ENCODE measurements around the gene DNAJB1.
"Not testable (repeated sequence)": the region's sequence is repeated elsewhere in the genome, so short reads cannot be mapped to it uniquely, and the experiment has no call there.

Gene DNAJB1

GRCh38 chr19:14516746-14517438 is 1.3 kb downstream of the DNAJB1 start:
- Mint-ChIP-seq H3K27me3 (no peaks in the 10 kb centered on the region), H3K9me3 (ENCODE audit: low read depth) (no peaks in the 10 kb centered on the region), H3K36me3 (peaks cover 17% of the 10 kb centered on the region), H3K27ac (peak overlapping the region; percentile 84), H3K4me1 (ENCODE audit: low read depth) (peaks cover 54% of the 10 kb centered on the region), H3K4me3 (peak overlapping the region; percentile 95)

- H3K27ac Mint-ChIP-seq = peak overlapping the region; percentile 84
- H3K4me1 Mint-ChIP-seq (ENCODE audit: low read depth) = peaks cover 51% of the 10 kb centered on the region
- peak overlapping the region; percentile 95 for H3K4me3 Mint-ChIP-seq
- H3K9me3 Mint-ChIP-seq (ENCODE audit: low read depth) = no peaks in the 10 kb centered on the region
- peaks cover 17% of the 10 kb centered on the region for H3K36me3 Mint-ChIP-seq
- H3K27me3 Mint-ChIP-seq = no peaks in the 10 kb centered on the region
Observed at GRCh38 chr19:14516048-14516534, 2.1 kb downstream of the DNAJB1 start.

- H3K27ac Mint-ChIP-seq = peak overlapping the region; percentile 84
- peaks cover 17% of the 10 kb centered on the region for H3K36me3 Mint-ChIP-seq
- peaks cover 57% of the 10 kb centered on the region for H3K4me1 Mint-ChIP-seq (ENCODE audit: low read depth)
- H3K9me3 Mint-ChIP-seq (ENCODE audit: low read depth) = no peaks in the 10 kb centered on the region
- peak overlapping the region; percentile 95 for H3K4me3 Mint-ChIP-seq
- H3K27me3 Mint-ChIP-seq = no peaks in the 10 kb centered on the region
Observed at GRCh38 chr19:14515501-14516047, 2.6 kb downstream of the DNAJB1 start.

DNA sequence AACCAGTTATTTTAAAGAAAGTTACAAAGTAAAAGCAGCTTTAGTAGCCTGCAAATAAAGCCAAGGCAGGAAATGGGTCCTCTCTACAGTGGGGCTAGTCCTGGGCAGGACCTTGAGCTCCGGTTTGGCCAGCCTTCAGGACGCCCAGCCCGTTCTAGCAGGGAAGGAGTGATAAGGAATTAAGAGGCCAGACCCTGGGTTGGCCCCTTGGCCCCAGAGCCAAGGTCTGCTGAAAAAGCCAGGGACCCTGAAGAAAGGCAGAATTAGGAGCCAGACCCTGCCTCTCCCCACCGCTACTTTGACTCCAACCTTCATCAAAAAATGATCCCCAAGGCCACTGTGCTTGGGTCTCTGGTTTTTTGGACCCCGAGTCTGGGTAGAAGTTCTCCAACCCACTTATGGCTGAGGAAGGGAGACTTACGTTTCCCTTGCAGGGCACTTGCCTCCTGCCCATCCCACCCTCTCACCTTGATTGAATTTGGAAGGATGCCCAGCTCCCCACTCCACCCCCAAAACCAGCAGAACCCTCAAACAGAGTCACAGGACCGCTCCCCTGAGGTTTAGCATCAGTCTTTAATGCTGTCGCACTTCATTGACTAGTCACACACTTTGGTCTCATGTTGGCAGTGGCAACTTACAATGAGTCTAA is 3.9 kb downstream of the DNAJB1 start:
- H3K9me3 Mint-ChIP-seq (ENCODE audit: low read depth) = no peaks in the 10 kb centered on the region
- H3K27me3 Mint-ChIP-seq = no peaks in the 10 kb centered on the region
- H3K27ac Mint-ChIP-seq = peak overlapping the region; percentile 84
- peaks cover 51% of the 10 kb centered on the region for H3K4me1 Mint-ChIP-seq (ENCODE audit: low read depth)
- H3K4me3 Mint-ChIP-seq = peak overlapping the region; percentile 95
- peaks cover 17% of the 10 kb centered on the region for H3K36me3 Mint-ChIP-seq

- no peak overlapping the region for H3K4me3 Mint-ChIP-seq
- no peaks in the 10 kb centered on the region for H3K27me3 Mint-ChIP-seq
- peak overlapping the region; percentile 6 for H3K27ac Mint-ChIP-seq
- no peaks in the 10 kb centered on the region for H3K9me3 Mint-ChIP-seq (ENCODE audit: low read depth)
- H3K36me3 Mint-ChIP-seq = peaks cover 17% of the 10 kb centered on the region
- peaks cover 59% of the 10 kb centered on the region for H3K4me1 Mint-ChIP-seq (ENCODE audit: low read depth)
Observed at GRCh38 chr19:14512406-14512961, 5.7 kb downstream of the DNAJB1 start.

GRCh38 chr19:14511229-14511593 is 7.0 kb downstream of the DNAJB1 start:
- Mint-ChIP-seq H3K27me3 (no peaks in the 10 kb centered on the region), H3K9me3 (ENCODE audit: low read depth) (no peaks in the 10 kb centered on the region), H3K4me3 (no peak overlapping the region), H3K4me1 (ENCODE audit: low read depth) (peaks cover 66% of the 10 kb centered on the region), H3K36me3 (peaks cover 12% of the 10 kb centered on the region), H3K27ac (peak overlapping the region; percentile 23)

DNA sequence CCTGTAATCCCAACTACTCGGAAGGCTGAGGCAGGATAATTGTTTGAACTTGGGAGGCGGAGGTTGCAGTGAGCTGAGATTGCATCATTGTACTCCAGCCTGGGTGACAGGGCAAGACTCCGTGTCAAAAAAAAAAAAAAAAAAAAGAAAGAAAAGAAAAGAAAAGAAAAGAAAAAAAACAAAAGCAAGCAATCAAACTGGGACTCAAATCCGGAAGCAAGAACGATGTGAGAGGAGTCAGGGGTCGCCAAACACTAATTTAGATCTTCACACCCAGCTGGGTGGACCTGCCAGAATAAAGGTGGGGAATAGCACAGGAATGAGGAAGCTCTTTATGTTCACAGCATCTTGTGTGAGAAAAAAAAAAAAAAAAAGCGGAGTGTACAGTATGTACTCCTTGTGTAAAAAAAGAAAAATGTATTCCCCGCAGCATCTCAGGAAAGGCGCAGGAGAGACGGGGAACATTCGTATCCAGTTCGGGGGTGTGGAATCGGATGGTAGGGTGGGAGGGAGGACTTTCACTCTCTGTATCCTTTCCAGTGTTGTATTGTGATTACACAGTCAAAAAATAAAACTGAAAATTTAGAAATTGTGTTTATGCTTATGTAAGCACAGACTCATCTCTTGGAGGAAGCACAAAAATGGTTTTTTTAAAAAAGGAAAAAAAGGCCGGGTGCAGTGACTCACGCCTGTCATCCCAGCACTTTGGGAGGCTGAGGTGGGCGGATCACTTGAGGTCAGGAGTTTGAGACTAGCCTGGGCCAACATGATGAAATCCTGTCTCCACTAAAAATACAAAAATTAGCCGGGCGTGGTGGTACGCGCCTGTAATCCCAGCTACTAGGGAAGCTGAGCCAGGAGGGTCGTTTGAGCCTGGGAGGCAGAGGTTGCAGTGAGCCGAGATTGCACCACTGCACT is 7.6 kb downstream of the DNAJB1 start:
- H3K4me1 Mint-ChIP-seq (ENCODE audit: low read depth) = peaks cover 66% of the 10 kb centered on the region
- H3K9me3 Mint-ChIP-seq (ENCODE audit: low read depth) = no peaks in the 10 kb centered on the region
- H3K4me3 Mint-ChIP-seq = no peak overlapping the region
- H3K27me3 Mint-ChIP-seq = no peaks in the 10 kb centered on the region
- H3K27ac Mint-ChIP-seq = peak overlapping the region; percentile 23
- H3K36me3 Mint-ChIP-seq = peaks cover 8% of the 10 kb centered on the region

DNA sequence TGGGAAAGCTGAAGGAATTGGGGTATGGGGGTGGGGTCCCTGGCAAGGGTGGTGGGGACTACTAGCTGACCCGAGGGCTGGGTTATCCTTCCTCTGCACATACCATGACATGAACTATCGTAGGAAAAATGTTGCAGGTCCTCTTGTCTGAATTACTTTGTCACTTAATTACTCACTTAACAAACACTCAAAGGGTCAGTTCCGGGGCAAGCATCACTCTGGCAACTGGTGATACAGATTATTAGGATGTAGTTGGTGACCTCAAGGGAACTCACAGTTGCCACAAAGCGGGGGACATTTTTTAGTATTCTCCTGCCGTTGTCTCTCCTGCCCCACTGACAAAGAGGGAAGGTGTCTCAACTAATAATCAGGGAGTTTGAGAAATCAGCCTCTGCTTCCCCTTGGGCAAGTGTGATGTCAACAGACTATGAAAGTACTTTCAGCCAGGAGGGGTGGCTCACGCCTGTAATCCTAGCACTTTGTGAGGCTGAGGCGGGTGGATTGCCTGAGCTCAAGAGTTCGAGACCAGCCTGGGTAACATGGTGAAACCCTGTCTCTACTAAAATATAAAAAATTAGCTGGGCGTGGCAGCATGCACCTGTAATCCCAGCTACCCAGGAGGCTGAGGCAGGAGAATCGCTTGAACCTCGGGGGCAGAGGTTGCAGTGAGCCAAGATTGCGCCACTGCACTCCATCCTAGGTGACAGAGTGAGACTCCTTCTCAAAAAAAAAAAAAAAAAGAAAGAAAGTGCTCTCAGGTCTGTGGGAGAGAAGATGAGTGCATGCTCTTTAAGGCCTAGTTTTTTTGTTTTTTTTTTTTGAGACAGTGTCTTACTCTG is 10.3 kb downstream of the DNAJB1 start:
- H3K27me3 Mint-ChIP-seq = no peaks in the 10 kb centered on the region
- H3K27ac Mint-ChIP-seq = peak overlapping the region; percentile 84
- no peaks in the 10 kb centered on the region for H3K9me3 Mint-ChIP-seq (ENCODE audit: low read depth)
- H3K36me3 Mint-ChIP-seq = no peaks in the 10 kb centered on the region
- H3K4me3 Mint-ChIP-seq = peak overlapping the region; percentile 65
- peaks cover 67% of the 10 kb centered on the region for H3K4me1 Mint-ChIP-seq (ENCODE audit: low read depth)

DNA sequence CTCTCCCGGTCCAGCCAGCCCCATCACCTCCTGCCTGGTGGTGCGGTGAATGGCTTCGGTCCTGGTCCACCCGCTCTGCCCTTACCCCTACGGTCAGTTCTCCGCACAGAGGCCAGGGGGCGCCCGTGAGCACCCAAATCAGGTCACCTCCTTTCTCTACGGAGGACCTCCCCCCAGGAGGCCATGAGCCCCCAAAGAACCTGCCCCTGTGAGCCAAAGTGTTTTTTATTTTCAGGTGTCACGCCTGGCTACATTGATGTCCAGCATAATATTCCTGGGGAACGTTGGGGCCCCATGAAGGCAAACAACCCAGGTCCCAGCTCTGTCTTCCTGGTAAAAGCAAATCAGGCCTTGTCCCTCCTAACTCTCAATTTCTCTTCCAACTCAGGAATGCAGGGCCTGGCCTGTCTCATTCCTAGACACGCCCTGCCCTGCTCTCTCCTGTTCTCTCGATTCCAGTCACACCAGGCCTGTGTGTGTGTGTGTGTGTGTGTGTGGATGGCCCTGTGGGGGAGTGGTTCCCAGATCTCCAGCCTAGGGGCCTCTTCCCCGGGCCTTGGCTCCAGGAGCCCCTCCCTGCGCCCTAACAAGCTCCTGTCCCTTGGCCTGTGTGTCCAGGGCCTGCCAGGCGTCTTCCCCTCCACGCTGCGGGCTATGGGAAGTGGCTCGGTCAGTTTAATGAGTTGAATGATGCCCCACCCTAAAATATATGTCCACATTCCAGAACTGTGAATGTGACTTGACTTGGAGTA is 12.5 kb downstream of the DNAJB1 start:
- H3K4me3 Mint-ChIP-seq = peak overlapping the region; percentile 58
- H3K27ac Mint-ChIP-seq = peak overlapping the region; percentile 83
- no peaks in the 10 kb centered on the region for H3K36me3 Mint-ChIP-seq
- peaks cover 60% of the 10 kb centered on the region for H3K4me1 Mint-ChIP-seq (ENCODE audit: low read depth)
- H3K9me3 Mint-ChIP-seq (ENCODE audit: low read depth) = no peaks in the 10 kb centered on the region
- H3K27me3 Mint-ChIP-seq = no peaks in the 10 kb centered on the region

- H3K27me3 Mint-ChIP-seq; H3K36me3 Mint-ChIP-seq; H3K9me3 Mint-ChIP-seq (ENCODE audit: low read depth); H3K27ac Mint-ChIP-seq; H3K4me3 Mint-ChIP-seq: not testable (repeated sequence)
- H3K4me1 Mint-ChIP-seq (ENCODE audit: low read depth) = peaks cover 55% of the 10 kb centered on the region
Observed at GRCh38 chr19:14504575-14504974, 13.6 kb downstream of the DNAJB1 start.

DNA sequence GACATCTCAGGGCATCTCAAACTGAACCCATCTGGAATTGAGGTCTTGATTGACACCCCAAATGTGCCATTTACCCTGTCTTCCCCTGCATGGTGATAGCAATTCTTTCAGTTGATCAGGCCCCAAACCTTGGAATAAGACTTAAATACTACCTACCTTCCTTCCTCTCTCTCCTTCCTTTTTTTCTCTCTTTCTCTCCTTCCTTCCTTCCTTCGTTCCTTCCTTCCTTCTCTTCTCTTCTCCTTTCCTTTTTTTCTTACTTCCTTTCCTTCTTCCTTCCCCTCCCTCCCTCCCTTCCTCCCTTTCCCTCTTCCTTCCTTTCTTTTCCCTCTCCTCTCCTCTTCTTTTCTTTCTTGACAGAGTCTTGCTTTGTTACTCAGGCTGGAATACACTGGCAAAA is 14.9 kb downstream of the DNAJB1 start:
- Mint-ChIP-seq H3K36me3 (no peaks in the 10 kb centered on the region), H3K4me3 (no peak overlapping the region), H3K9me3 (ENCODE audit: low read depth) (no peaks in the 10 kb centered on the region), H3K4me1 (ENCODE audit: low read depth) (peaks cover 46% of the 10 kb centered on the region), H3K27ac (no peak overlapping the region), H3K27me3 (no peaks in the 10 kb centered on the region)

- H3K36me3 Mint-ChIP-seq = no peaks in the 10 kb centered on the region
- no peaks in the 10 kb centered on the region for H3K27me3 Mint-ChIP-seq
- no peak overlapping the region for H3K4me3 Mint-ChIP-seq
- no peak overlapping the region for H3K27ac Mint-ChIP-seq
- H3K9me3 Mint-ChIP-seq (ENCODE audit: low read depth) = no peaks in the 10 kb centered on the region
- peaks cover 39% of the 10 kb centered on the region for H3K4me1 Mint-ChIP-seq (ENCODE audit: low read depth)
Observed at GRCh38 chr19:14502334-14503092, 15.7 kb downstream of the DNAJB1 start.
